ENCODE measurements around the gene ADARB1. TPM values are rescaled to one million over a fixed set of nuclear protein-coding genes. Genes with fewer than 3 reads are reported as not detected.

Gene ADARB1
- total and polyA plus RNA-seq, 9 of the 15 experiments (the other 6 are each of a cell fraction or from before 2014, with no cell fraction given) = 6.7 to 16.0 (median 8.3) TPM

- no peak for TF ChIP-seq ZNF354B (CRISPR knock-in tag; IDR thresholded peaks at IDR 0.05)
Measured at GRCh38 chr21:45071078-45071873, 3.1 kb upstream of the ADARB1 start (continued).

GRCh38 chr21:45071874-45072737 is 2.3 kb upstream of the ADARB1 start:
- H3K4me2 ChIP-seq (ENCODE audit: insufficient read depth, low read length) = no peak overlapping the region
- DNase-seq (ENCODE audit: extremely low read depth in 1 of 4, low spot score in 3 of 4) (no peak), ATAC-seq (no peak), FAIRE-seq (no peak)
- in situ Hi-C loops (cut with MboI) = no loop called here
- H4K20me1 ChIP-seq (replicated peaks; ENCODE audit: control insufficient read depth, insufficient read depth, low read length) = peaks cover 19% of the 10 kb centered on the region
- 85% methylated on average over 28 of the region's 32 CpGs for WGBS (ENCODE audit: insufficient coverage, low coverage, missing lambda C conversion rate)
- CTCF ChIA-PET (ENCODE audit: low intra/inter-chr PET ratio) = no interaction called here
- peaks cover 44 to 46% of the 10 kb centered on the region in 2 experiments for H3K4me1 ChIP-seq (replicated peaks in 1 of 2; ENCODE audit: control insufficient read depth in 2 of 2, insufficient read depth in 2 of 2, low read length in 2 of 2)
- no peaks in the 10 kb centered on the region for H3K36me3 ChIP-seq (ENCODE audit: control insufficient read depth, insufficient read depth, low read length)
- peak overlapping the region in 1 of 2 experiments; percentile 39; a peak in 1 of 4 replicates for H3K9ac ChIP-seq (ENCODE audit: insufficient read depth in 1 of 2, low read depth in 2 of 2, low read length in 2 of 2)
- H3K79me2 ChIP-seq (ENCODE audit: control insufficient read depth, insufficient read depth, low read length) = no peaks in the 10 kb centered on the region
- H3K27me3 ChIP-seq (ENCODE audit: control insufficient read depth in 2 of 2, insufficient read depth in 2 of 2, low read length in 2 of 2) = no peaks in the 10 kb centered on the region; a peak in 1 of 5 replicates
- POLR2A ChIA-PET = interaction anchor here (1.0 kb wide), 2 partner anchors 58 to 80 kb away, joined by 3 to 4 read pairs; no protein-coding TSS in a partner anchor
- no peaks in the 10 kb centered on the region for H3K9me1 ChIP-seq (ENCODE audit: control insufficient read depth, insufficient read depth, low read length)
- no peak overlapping the region for H3K27ac ChIP-seq (ENCODE audit: extremely low read depth, low read depth, low read length)
- TF ChIP-seq TFAM (CRISPR knock-in tag; conservative IDR thresholded peaks at IDR 0.05) (no peak), RAD21 (CRISPR knock-in tag; conservative IDR thresholded peaks at IDR 0.05 in 1 of 2, IDR thresholded peaks at IDR 0.05 in 1 of 2) (no peak)
- no peak overlapping the region for H3K4me3 ChIP-seq
- intact Hi-C loops (cut with micrococcal nuclease) = no loop called here
- BruUV-seq (replicated peaks) = no TSS peak
- H2AFZ ChIP-seq (ENCODE audit: low read depth, low read length) = no peak overlapping the region
- no peaks in the 10 kb centered on the region for H3K9me3 ChIP-seq (replicated peaks; ENCODE audit: control insufficient read depth, insufficient read depth, low read depth, low read length)

Data from K562 (cell line).